Keratinocyte (primary cell): ENCODE measurements around the gene CDCA4. TPM values are rescaled to one million over a fixed set of nuclear protein-coding genes. Genes with fewer than 3 reads are reported as not detected.

Experiments
- DNase-seq: peaks from one replicate; pipeline ENCODE4 v3.0.0-alpha.2; 2011; ENCODE audit warnings: low read depth, missing footprints, low spot score
- FAIRE-seq: peaks from 2 replicates; lab custom pipeline; 2011; peaks lifted over from hg19 to GRCh38; lab: Jason Lieb, UNC
- H2AFZ ChIP-seq: 2 replicates; pipeline ENCODE4 v1.6.0; 2012; ENCODE audit warnings: low read length, control low read depth, inconsistent platforms; ENCODE audit not compliant: control insufficient read depth
- H3K27ac ChIP-seq: 2 replicates; pipeline ENCODE4 v1.5.1; 2011; ENCODE audit warnings: low read length; ENCODE audit not compliant: control insufficient read depth, insufficient read depth
- H3K27me3 ChIP-seq: 3 replicates; pipeline ENCODE4 v1.6.0; 2011; ENCODE audit warnings: low read length; ENCODE audit not compliant: control insufficient read depth, insufficient read depth; ENCODE audit errors: extremely low read depth
- H3K36me3 ChIP-seq, 2 experiments: 2 replicates in 1 of 2; 3 replicates in 1 of 2; pipeline ENCODE4 v1.5.1; 2011; ENCODE audit warnings: low read length in 2 of 2, mild to moderate bottlenecking in 1 of 2; ENCODE audit not compliant: control insufficient read depth in 2 of 2, insufficient read depth in 2 of 2; ENCODE audit errors: extremely low read depth in 1 of 2
- H3K4me1 ChIP-seq: 3 replicates; pipeline ENCODE4 v1.5.1; 2011; ENCODE audit warnings: low read length; ENCODE audit not compliant: control insufficient read depth, insufficient read depth; ENCODE audit errors: extremely low read depth
- H3K4me2 ChIP-seq: 3 replicates; pipeline ENCODE4 v1.6.0; 2011; ENCODE audit warnings: low read depth, low read length; ENCODE audit not compliant: control insufficient read depth, insufficient read depth; ENCODE audit errors: extremely low read depth
- H3K4me3 ChIP-seq, 3 experiments: fragments of 200-600 bp in 1 of 3; sonication (generic) in 1 of 3; 2 replicates in 2 of 3; 3 replicates in 1 of 3; pipeline ENCODE4 v1.5.1; 2011 to 2016; ENCODE audit warnings: low read length in 3 of 3, mild to moderate bottlenecking in 3 of 3, control low read depth in 2 of 3, inconsistent platforms in 1 of 3, low read depth in 1 of 3, mixed read lengths in 1 of 3, mixed run types in 1 of 3, moderate library complexity in 1 of 3; ENCODE audit not compliant: control insufficient read depth in 2 of 3, insufficient read depth in 2 of 3; ENCODE audit errors: extremely low read depth in 1 of 3
- H3K79me2 ChIP-seq: 2 replicates; pipeline ENCODE4 v1.6.0; 2012; ENCODE audit warnings: low read length; ENCODE audit not compliant: control insufficient read depth, insufficient read depth
- H3K9ac ChIP-seq: 3 replicates; pipeline ENCODE4 v1.6.0; 2011; ENCODE audit warnings: low read length; ENCODE audit not compliant: control insufficient read depth, insufficient read depth; ENCODE audit errors: extremely low read depth
- H3K9me1 ChIP-seq: 3 replicates; pipeline ENCODE4 v1.6.0; 2011; ENCODE audit warnings: low read length; ENCODE audit not compliant: control insufficient read depth, insufficient read depth; ENCODE audit errors: extremely low read depth
- H3K9me3 ChIP-seq: 2 replicates; pipeline ENCODE4 v1.5.1; 2012; ENCODE audit warnings: low read depth, low read length; ENCODE audit not compliant: control insufficient read depth
- H4K20me1 ChIP-seq: 3 replicates; pipeline ENCODE4 v1.6.0; 2011; ENCODE audit warnings: low read length; ENCODE audit not compliant: control insufficient read depth, insufficient read depth; ENCODE audit errors: extremely low read depth
- EZH2 ChIP-seq: IDR thresholded peaks from one replicate; pipeline ENCODE4 v1.6.1; 2012; ENCODE audit warnings: inconsistent platforms, mild to moderate bottlenecking, low read length, moderate library complexity
- dilution Hi-C: fragments of 300-500 bp; cut with MboI; formaldehyde crosslinking; loops from one replicate; pipeline ENCODE4 v1.7.0; 2020; ENCODE audit warnings: low sequenced_read_pairs; ENCODE audit not compliant: extremely low pct_ligation_motif_present
- polyA plus RNA-seq, 5 experiments: library from polyadenylated mRNA; depleted of rRNA in 3 of 5; stranded (reverse) in 3 of 5; stranded (forward) in 1 of 5; unstranded in 1 of 5; fragments of >200 nt; gene quantifications; 1 replicate in 1 of 5; 2 replicates in 3 of 5; 3 replicates in 1 of 5; pipeline versions ENCODE4 v1.2.1 to v1.2.3, GENCODE V29; 2011 to 2012; ENCODE audit warnings: missing spikeins in 2 of 5, low read depth in 1 of 5, low replicate concordance in 1 of 5
- TF ChIP-seq, protein P1 (sequence below), 3 experiments: IDR thresholded peaks in 1 of 3; conservative IDR thresholded peaks in 1 of 3; optimal IDR thresholded peaks in 1 of 3; 2 replicates in 2 of 3; 3 replicates in 1 of 3; pipeline versions ENCODE3 to v1.5.1; 2011; ENCODE audit warnings: low read length in 3 of 3, mild to moderate bottlenecking in 3 of 3, moderate library complexity in 2 of 3, control low read depth in 1 of 3, inconsistent platforms in 1 of 3; ENCODE audit not compliant: insufficient read depth in 2 of 3; ENCODE audit errors: extremely low read depth in 1 of 3

The CDCA4 gene
- polyA plus RNA-seq, 1 donor (not counting 4 experiments of a cell fraction or from before 2014, with no cell fraction given) = 35.7 TPM

DNA sequence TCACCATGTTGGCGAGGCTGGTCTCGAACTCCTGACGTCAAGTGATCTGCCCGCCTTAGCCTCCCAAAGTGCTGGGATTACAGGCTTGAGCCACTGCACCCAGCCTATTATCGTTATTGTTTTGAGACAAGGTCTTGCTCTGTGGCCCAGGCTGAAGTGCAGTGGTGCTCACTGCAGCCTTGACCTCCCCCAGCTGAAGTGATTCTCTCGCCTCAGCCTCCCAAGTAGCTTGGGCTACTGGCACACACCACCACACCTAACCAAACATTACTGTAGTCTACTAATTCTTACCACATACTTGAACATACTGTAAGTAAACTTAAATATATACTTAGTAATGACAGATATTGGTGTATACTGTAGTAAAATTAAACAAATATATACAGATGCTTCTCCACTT lies 4.5 kb upstream of the CDCA4 start:
- TF ChIP-seq, protein P1, sequence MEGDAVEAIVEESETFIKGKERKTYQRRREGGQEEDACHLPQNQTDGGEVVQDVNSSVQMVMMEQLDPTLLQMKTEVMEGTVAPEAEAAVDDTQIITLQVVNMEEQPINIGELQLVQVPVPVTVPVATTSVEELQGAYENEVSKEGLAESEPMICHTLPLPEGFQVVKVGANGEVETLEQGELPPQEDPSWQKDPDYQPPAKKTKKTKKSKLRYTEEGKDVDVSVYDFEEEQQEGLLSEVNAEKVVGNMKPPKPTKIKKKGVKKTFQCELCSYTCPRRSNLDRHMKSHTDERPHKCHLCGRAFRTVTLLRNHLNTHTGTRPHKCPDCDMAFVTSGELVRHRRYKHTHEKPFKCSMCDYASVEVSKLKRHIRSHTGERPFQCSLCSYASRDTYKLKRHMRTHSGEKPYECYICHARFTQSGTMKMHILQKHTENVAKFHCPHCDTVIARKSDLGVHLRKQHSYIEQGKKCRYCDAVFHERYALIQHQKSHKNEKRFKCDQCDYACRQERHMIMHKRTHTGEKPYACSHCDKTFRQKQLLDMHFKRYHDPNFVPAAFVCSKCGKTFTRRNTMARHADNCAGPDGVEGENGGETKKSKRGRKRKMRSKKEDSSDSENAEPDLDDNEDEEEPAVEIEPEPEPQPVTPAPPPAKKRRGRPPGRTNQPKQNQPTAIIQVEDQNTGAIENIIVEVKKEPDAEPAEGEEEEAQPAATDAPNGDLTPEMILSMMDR (optimal IDR thresholded peaks at IDR 0.05 in 1 of 3, IDR thresholded peaks at IDR 0.05 in 1 of 3, conservative IDR thresholded peaks at IDR 0.05 in 1 of 3; ENCODE audit: extremely low read depth in 1 of 3, insufficient read depth in 2 of 3, low read length in 3 of 3) = no peak
- no peak for TF ChIP-seq EZH2
- dilution Hi-C loops = no loop called here
- no peak overlapping the region for H2AFZ ChIP-seq
- peaks cover 12% of the 10 kb centered on the region for H3K79me2 ChIP-seq
- peak overlapping the region; percentile 89 for H3K27ac ChIP-seq
- no peak for FAIRE-seq
- H3K36me3 ChIP-seq = peaks cover 0 to 2% of the 10 kb centered on the region in 2 experiments
- H3K9me1 ChIP-seq = no peaks in the 10 kb centered on the region
- no peak overlapping the region for H3K4me3 ChIP-seq
- H3K9ac ChIP-seq = peak overlapping the region; percentile 31
- H3K4me2 ChIP-seq = peak overlapping the region; percentile 20
- H3K9me3 ChIP-seq = no peaks in the 10 kb centered on the region
- H3K27me3 ChIP-seq = no peaks in the 10 kb centered on the region
- peaks cover 69% of the 10 kb centered on the region for H3K4me1 ChIP-seq
- no peak for DNase-seq
- H4K20me1 ChIP-seq = no peaks in the 10 kb centered on the region

- Histone ChIP-seq H3K36me3 (peaks cover 0 to 6% of the 10 kb centered on the region in 2 experiments), H3K4me1 (peaks cover 70% of the 10 kb centered on the region), H3K9ac (peak overlapping the region; percentile 55), H2AFZ (no peak overlapping the region), H3K79me2 (peaks cover 27% of the 10 kb centered on the region), H3K4me2 (peak overlapping the region; percentile 58), H4K20me1 (peaks cover 5% of the 10 kb centered on the region), H3K27ac (peak overlapping the region; percentile 89), H3K27me3 (no peaks in the 10 kb centered on the region), H3K9me1 (no peaks in the 10 kb centered on the region), H3K4me3 (peak overlapping the region in 1 of 3 experiments; percentile 26), H3K9me3 (no peaks in the 10 kb centered on the region)
- no peak for DNase-seq
- dilution Hi-C loops = no loop called here
- TF ChIP-seq, protein P1 (optimal IDR thresholded peaks at IDR 0.05 in 1 of 3, IDR thresholded peaks at IDR 0.05 in 1 of 3, conservative IDR thresholded peaks at IDR 0.05 in 1 of 3; ENCODE audit: extremely low read depth in 1 of 3, insufficient read depth in 2 of 3, low read length in 3 of 3) = no peak
- TF ChIP-seq EZH2 = no peak
- no peak for FAIRE-seq
These were observed 3.1 kb upstream of the CDCA4 start for GRCh38 chr14:105023791-105024480.
